SHP77 (cell line): ENCODE data around the gene HTR3B.
"Not testable (repeated sequence)": the region's sequence is repeated elsewhere in the genome, so short reads cannot be mapped to it uniquely, and the experiment has no call there.

ENCODE experiments used
- DNase-seq, 2 experiments: peaks; one replicate each; lab custom pipeline; 2025; lab: John Stamatoyannopoulos, UW

The HTR3B gene, protein sequence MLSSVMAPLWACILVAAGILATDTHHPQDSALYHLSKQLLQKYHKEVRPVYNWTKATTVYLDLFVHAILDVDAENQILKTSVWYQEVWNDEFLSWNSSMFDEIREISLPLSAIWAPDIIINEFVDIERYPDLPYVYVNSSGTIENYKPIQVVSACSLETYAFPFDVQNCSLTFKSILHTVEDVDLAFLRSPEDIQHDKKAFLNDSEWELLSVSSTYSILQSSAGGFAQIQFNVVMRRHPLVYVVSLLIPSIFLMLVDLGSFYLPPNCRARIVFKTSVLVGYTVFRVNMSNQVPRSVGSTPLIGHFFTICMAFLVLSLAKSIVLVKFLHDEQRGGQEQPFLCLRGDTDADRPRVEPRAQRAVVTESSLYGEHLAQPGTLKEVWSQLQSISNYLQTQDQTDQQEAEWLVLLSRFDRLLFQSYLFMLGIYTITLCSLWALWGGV

DNA sequence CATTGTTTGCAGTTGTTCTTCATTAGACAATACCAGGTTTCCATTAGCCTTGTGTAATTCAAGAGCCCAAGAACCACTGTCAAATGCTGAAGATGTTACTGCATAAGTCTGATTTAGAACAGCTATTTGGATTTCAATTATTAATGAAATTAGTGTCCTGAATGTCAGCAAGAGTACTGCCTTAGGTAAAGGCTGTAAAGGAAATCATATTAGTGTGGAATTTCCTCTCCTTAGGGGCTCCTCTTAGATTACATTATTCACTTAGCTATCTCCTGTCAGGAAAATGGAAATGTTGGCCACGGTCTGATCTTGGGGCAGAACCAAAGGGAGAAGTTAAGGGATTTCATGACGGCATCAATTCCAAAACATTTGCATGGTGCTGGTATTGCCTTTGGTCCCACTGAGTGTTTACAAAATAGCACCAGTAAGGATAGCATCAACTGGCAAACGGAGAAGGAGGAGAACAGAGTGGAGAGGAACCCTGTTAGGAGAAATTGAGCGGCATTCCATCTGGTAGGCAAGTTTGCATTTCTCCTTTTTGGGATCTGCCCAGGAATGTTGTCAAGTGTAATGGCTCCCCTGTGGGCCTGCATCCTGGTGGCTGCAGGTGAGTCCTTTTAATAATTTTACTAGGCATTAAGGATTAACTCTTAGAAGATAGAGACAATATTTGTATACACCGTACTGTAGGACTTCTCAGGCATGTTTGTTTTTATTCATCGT is at the start of gene HTR3B:
TSS of gene HTR3B (plus strand) at position 418 of the 723 bp plus-strand sequence. CDS start at position 556, 138 bp downstream.
- DNase-seq: no peak

DNA sequence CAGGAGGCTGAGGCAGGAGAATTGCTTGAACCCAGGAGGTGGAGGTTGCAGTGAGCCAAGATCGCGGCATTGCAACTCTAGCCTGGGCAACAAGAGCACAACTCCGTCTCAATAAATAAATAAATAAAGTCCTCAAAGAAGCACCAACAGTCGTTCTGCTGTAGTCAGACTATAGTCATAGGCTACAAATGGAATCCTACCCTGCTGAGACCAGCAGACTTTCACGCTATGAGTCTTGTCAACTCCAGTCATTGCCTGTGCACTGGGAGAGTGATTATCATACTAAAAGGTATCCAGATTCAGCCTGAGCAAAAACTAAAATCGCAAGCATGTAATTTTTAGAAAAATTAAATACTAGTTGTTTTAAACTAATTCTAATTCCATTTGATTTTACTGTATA is 48.8 kb upstream of the HTR3B start:
- DNase-seq: no peak

DNA sequence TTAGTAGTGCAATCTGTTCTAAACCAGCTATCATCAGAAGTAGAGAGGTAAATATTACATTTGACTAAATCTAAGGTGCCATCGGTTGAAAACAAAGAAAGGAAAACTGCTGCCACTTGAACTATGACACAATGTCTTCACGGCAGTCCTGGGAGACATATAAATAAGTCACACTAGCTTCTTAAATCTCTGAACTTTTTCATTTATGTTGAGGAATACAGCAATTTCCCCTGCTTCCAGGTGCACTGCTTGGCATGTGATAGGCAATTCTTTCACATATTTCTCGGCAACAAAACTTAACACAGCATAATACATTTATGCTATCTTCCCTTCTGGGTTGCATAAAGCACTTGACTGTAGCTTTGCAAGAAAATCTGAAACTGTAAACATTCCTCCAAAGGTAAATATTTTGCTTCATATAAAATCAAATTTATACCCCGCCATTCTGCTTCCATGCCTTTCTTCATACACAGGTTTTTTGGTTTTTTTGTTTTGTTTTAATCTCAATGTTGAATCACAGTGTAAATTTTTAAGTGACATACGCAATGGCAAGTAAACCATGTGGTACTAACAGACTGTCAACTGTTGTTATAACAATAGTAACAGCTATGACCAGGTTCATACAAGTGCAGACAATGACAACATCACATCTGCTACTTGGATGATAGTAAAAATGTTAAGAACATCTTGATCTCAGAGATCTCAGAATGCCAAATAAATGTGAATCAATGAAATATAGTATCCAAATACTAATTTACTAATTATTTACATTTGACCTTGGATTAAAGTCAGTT is 47.4 kb upstream of the HTR3B start:
- DNase-seq: no peak

DNA sequence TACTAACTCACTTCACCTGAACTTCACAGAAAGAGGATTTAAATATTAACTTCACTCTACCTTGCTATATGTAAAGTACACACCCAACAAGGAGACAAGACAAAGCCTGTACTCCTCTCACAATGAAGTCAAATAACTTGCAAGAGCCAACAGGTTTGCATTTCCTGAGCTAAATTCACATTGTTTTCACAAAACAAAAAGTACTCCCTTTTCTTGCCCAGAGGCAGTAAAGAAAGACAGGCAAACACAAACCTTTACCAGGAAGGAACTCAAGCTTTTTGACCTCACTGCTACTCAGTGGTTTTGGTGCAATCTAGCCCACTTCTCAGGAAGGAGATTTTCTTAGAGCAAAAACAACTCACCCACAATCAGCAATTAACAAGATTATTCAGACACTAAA is 44.9 kb upstream of the HTR3B start:
- no peak for DNase-seq

DNA sequence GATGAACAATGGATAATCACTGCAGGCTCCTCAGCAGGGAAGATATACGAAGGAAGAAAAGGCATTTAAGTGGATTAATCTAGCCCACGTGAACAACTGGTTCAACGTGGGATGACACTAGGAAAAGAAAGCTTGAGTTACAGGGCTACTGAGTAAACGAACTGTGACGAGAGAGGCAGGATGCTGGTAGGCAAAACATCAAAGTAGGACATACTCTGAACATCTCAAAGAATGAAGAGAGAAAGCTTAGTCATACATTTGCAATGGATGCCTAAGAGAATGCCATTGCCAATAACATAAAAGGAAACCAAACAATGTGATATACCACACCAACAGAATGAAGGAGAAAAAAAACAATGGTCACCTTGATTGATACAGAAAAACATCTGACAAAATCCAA is 42.2 kb upstream of the HTR3B start:
- no peak for DNase-seq

DNA sequence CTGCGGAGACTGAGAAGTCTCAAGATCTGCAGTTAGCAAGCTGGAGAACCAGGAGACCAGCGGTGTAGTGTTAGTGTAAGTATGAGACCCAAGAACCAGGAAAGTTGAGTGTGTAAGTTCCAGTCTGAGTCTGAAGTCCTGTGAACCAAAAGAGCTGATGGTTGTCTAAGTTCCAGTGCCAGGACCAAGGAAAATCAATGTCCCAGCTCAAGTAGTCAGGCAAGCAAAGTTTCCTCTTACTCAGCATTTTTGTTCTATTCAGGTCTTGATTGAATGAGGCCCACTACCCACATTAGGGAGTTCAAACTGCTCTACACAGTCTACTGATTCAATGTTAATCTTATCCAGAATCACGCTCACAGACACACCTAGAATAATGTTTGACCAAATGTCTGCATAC is 40.2 kb upstream of the HTR3B start:
- no peak for DNase-seq

DNA sequence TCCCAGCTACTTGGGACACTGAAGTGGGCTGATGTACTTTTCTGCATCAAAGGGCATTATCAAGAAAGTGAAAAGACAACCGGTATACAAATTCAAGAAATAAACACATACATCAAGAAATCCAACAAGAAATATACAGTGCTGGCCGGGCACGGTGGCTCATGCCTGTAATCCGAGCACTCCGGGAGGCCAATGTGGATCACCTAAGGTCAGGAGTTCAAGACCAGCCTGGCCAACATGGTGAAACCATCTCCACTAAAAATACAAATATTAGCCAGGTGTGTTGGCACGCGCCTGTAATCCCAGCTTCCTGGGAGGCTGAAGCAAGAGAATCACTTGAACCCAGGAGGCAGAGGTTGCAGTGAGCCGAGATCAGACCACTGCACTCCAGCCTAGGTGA is 38.7 kb upstream of the HTR3B start:
- no peak for DNase-seq

DNA sequence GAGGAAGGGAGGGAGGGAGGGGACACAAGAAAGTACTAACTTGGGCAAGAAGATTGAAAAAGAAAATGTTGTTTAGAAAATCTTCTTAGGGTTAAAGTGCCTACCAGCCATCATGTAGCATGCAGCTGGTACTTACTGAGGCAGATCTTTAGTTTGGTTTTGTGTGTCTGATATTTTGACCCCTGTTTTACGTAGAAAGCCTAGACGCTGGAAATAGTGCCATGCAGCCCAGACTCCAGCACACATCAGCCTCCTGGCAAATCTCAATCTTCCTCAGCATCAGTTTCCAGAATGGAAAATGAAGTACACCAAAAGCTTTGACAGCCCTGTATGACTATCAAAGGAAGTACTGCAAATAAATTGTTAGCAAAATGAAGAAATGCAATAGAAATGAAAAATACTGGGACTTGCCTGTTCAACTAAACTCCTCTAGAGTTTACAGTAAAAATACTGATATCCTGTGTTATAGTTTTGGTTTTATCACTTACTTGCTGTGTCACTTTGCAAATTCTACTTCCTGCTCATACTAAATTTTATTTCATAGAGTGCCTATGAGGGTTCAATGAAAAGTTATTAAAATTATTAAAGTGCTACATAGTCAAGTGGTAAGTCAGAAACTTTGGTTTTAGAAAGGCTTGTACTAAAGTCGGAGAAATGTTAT is 36.6 kb upstream of the HTR3B start:
- DNase-seq: no peak

DNA sequence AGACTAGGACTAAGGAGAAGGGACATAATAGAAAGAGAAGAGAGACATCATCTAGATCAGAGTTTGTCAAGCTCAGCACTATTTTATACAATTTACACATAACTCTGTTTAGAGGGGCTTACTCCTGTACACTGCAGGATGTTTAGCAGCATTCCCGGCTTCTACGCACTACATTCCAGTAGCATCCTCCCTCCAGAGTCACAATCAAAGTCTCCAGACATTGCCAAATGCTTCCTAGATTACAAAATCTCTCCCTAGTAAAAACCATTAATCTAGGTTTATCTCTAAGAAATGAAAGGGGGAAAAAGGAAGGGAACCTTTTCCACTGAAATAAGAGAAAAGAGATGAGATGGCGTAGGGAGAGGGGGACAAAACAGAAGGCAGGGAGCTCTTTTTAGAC is 33.3 kb upstream of the HTR3B start:
- no peak for DNase-seq

DNA sequence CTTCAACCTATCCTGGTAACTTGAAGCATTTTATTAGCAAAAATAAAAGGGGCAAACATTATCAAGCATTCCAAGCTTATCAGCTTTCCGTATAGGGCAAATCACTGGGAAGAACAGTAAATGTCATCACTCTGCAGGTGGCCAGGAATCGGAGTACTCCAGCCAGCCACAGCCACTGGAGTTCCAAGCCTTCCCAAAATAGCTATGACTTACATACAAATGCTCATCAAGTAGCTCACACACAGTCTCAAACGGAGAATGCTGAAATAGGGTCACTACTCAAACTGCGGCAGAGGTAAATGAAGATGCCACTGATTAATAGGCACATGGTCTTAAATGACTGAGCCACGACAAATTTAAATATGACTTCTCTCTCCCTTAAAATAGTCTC is 31.4 kb upstream of the HTR3B start:
- DNase-seq: no peak

DNA sequence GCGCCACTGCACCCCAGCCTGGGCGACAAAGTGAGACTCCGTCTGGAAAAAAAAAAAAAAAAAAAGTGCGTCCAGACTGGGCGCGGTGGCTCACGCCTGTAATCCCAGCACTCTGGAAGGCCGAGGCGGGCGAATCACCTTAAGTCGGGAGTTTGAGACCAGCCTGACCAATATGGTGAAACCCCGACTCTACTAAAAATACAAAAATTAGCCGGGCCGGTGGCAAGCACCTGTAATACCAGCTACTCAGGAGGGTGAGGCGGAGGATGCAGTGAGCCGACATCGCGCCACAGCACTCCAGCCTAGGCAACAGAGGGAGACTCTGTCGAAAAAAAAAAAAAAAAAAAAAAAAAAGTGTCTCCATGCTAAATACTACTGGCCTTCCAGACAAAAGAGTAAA is 30.5 kb upstream of the HTR3B start:
- DNase-seq: no peak

DNA sequence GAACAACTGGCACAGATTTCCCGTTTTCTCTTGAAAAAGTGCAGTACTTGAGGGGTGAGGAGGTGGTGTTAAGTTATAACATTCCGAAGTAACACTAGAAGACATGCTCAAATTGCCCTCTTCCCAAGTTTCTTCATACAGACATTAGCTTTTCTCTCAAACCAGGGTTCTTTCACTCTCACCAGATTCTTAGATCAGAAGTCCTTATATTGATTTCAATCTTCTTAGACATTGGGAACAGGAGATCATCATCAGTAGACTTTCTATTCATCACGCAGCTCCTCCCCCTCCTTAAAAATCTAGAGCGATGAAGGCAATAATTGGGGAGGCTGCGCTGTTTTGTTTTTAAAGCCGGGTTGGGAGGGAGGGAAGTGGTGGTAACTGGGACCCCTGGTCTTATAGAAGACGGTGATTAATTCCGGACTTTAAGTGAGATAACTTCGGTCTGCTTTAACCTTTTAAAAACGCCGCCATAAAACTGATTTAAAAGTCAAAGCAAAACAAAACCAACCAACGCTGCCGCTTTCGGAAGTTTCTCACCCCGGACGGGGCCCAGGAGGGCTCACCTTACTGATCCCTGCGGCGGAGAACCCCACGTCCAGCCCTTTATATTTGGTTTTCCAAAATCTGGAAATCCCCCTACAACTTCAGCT is 29.9 kb upstream of the HTR3B start:
- DNase-seq: no peak

DNA sequence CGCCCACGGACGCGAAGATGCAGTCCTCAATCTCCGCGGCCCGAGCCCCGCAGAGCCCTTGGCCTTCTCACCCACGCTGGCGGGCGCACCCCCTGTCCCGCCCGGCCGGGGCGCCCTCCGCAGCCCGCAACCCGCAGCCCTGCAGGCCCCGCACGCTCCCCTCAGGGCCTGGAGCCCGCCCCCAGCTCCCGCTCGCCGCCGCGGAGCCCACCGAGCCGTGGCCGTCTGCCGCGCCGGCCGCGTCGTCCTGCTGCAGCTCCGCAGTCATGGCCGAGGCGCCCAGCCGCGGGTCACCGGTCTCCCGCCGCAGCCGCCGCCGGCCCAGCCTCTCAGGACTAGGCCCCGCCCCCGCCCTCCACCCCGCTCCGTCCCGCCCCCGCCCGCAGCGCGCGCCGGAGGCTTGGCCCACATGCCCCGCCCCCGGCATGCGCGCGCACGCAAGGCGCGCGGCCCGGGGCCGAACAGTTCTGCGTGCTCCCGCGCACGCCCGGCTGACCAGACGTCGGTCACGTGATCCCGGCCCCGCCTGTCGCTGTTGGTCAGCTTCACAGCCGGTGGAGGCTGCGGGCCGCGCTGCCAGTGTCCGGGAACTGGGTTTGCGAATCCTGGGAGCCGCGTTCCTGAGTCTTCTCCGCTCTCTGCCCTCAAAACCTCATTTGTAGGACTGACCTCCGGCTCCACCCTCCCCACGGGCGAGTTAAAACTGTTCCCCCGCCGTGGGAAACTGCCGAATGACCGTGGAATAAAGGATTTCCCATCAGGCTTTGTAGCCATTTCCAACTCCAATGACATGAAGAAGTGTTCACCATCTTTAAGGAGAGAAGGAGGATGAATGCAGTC is 29.1 kb upstream of the HTR3B start, which contains the start of gene USP28:
TSS of gene USP28 (minus strand) at position 339 of the 840 bp plus-strand sequence. CDS start at position 268, 71 bp downstream.
- DNase-seq: peak; percentile 91 to 92

DNA sequence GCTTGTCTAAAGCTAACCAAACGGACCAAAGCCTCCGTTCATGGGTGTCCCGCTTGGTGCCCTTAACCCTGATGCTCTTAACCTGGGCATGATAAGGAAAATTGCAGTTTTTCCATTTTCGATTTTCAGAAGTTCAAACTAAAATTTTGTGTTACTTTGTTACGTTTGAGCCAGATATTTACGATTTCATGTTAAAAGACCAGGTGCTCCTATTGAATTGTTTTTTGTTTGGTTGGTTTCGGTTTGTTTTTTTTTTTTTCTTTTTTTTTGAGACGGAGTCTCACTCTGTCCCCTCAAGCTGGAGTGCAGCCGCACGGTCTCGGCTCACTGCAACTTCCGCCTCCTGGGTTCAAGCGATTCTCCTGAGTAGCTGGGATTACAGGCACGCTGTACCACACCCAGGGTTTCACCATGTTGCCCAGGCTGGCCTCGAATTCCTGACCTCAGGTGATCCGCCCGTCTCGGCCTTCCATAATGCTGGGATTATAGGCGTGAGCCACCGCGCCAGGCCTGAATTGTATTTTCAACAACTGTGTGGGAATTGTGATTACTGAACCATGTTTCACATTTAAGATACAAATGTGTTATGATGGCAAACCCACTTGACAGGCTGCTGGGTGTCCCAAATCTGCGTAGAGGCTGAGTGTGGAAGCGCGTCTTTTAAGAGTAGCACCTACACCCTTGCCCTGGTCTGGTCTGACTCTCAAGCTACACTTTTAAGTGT is 28.4 kb upstream of the HTR3B start:
- peak in 1 of 2 experiments; percentile 37 for DNase-seq

DNA sequence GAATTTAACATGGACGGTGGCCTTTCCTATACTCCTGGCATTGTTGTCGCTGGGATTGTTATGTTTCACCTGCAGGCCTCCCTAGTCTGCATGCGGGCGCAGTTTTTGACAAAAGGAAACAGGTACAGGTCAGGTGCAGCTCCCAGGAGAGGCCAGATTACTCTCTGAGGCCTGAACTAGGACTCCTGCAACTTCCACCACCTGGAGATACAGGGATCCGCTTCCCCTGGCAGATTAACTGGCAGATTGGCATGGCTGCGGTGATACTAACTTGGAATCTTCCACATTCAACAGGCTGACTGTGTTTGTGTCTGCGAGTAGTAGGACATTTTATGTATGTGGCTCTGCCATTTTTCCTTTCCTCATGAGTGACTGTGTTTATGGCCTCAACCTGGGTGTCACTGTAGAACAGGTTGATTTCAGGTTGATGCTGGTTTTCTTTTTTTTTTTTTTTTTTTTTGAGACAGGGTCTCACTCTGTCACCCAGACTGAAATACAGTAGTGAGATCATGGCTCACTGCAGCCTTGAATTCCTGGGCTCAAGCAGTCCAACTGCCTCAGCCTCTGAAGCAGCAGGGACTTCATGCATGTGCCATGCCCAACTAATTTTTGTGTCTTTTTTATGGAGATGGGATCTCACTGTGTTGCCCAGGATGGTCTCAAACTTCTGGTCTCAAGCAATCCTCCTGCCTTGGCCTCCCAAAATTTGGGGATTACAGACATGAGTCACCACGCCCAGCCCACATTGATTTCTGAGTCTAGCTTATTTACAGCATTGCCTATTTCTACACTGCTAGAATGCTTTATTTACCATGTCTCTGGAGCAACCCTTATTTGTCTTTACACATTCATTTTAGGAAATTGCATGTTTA is 27.6 kb upstream of the HTR3B start:
- no peak for DNase-seq

DNA sequence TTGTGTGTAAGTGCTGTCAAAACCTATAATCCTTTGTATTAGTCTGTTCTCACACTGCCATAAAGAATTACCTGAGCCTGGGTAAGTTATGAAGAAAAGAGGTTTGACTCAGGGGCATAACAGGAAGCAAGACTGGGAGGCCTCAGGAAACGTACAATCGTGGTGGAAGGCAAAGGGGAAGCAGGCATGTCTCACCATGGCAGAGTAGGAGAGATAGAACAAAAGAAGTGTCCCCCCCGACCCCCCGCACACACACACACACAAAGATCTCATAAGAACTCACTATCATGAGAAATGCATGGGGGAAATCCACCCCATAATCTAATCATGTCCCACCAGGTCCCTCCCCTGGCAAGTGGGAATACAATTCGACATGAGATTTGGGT is 26.9 kb upstream of the HTR3B start:
- DNase-seq: no peak

DNA sequence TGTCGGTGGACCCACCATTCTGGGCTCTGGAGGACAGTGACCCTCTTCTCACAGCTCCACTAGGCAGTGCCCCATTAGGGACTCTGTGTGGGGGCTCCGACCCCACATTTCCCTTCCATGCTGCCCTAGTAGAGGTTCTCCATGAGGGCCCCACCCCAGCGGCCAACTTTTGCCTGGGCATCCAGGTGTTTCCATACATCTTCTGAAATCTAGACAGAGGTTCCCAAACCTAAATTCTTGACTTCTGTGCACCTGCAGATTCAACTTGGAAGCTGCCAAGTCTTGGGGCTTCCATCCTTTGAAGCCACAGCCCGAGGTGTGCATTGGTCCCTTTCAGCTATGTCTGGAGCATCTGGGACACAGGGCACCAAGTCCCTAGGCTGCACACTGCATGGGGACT is 25.1 kb upstream of the HTR3B start:
- DNase-seq: not testable (repeated sequence)

DNA sequence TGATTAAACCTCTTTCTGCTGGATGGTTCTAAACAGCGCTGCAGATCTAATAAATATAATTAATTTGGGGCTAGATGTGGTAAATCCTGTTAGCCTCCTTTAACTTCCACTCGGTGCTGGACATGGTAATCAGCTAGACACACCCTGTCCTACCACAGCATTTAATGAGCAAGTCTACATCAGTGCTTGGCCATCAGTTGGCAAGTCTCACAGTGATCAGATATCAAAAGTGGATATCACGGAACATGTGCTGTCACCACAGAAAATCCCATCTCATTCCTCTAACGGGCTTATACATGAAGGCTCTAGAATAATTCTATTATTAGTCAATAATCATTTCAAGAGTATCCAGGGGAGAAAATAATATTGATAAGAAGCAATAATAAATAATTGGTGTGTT is 23.6 kb upstream of the HTR3B start:
- no peak for DNase-seq

DNA sequence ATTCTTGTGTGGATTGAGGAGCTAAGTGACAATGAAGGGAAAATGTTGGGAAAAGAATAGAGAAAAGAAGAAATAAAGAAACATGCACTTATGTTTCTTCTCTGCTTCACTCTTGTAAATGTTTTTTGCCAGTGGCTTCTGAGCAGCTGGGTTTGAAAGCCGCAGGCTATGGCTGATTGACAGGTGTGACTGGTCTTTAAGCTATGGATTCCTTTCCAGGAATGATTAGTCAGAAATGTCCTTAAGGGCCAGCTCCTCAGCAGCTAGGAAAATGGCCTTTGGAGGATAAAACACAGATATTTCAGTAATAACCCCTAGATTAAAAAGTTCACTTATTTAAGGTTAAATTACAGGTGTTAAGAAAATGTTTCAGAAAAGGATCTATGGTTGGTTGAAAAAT is 22.7 kb upstream of the HTR3B start:
- DNase-seq: no peak
